ENCODE data around the gene RPP25.

- TF ChIP-seq CTCF (conservative IDR thresholded peaks at IDR 0.05 in 1 of 2, IDR thresholded peaks at IDR 0.05 in 1 of 2; ENCODE audit: extremely low read depth in 1 of 2, insufficient read depth in 1 of 2, low read depth in 1 of 2, low read length in 2 of 2) (no peak), EZH2 (IDR thresholded peaks at IDR 0.05; ENCODE audit: borderline replicate concordance, low read length) (no peak)
Observed at GRCh38 chr15:74983725-74984231, 27.2 kb upstream of the RPP25 start.
